Thyroid gland (tissue), 4 donors: ENCODE results near the gene IFNLR1. TPM values are rescaled to one million over a fixed set of nuclear protein-coding genes. Genes with fewer than 3 reads are reported as not detected.

ENCODE experiments used
- DNase-seq, 2 donors: peaks; one replicate each; pipeline ENCODE4 v3.0.0-alpha.2; 2019
- H3K27ac ChIP-seq, 3 donors: fragments of 200-600 bp; sonication (generic); 1 replicate in 2 of 3; 2 replicates in 1 of 3; pipeline ENCODE4 v1.5.1; 2016 to 2019; ENCODE audit warnings: mild to moderate bottlenecking in 1 of 3, moderate library complexity in 1 of 3
- H3K27me3 ChIP-seq: fragments of 200-600 bp; sonication (generic); one replicate; pipeline ENCODE4 v1.5.1; 2019
- H3K36me3 ChIP-seq, 2 donors: fragments of 200-600 bp; sonication (generic); one replicate each; pipeline ENCODE4 v1.5.1; 2016 to 2019
- H3K4me1 ChIP-seq, 2 donors: fragments of 200-600 bp; sonication (generic); one replicate each; pipeline ENCODE4 v1.5.1; 2017 to 2019
- H3K4me3 ChIP-seq, 3 donors: fragments of 200-600 bp; sonication (generic); replicated peaks in 1 of 3; 1 replicate in 2 of 3; 2 replicates in 1 of 3; pipeline ENCODE4 v1.5.1; 2016; ENCODE audit warnings: mild to moderate bottlenecking in 1 of 3
- H3K9me3 ChIP-seq: fragments of 200-600 bp; sonication (generic); one replicate; pipeline ENCODE4 v1.5.1; 2017
- CTCF ChIP-seq, 6 experiments: fragments of 200-600 bp in 3 of 6; fragments of 450-650 bp in 3 of 6; sonication (generic) in 3 of 6; IDR thresholded peaks; one replicate each; pipeline ENCODE4 v1.5.1; 2016 to 2019; ENCODE audit warnings: antibody characterized with exemption in 6 of 6, mild to moderate bottlenecking in 2 of 6, inconsistent platforms in 1 of 6, moderate library complexity in 1 of 6
- POLR2A ChIP-seq, 2 donors: fragments of 450-650 bp; IDR thresholded peaks; one replicate each; pipeline ENCODE4 v1.6.1; 2017; ENCODE audit warnings: antibody characterized with exemption in 2 of 2, mild to moderate bottlenecking in 2 of 2, moderate library complexity in 1 of 2
- WGBS, 2 donors: methylation state at CpG; one replicate each; pipeline ENCODE4 v1.1.5; 2017; 5-methylcytosine and 5-hydroxymethylcytosine counted together
- intact Hi-C: fragments of 100-400 bp; cut with DNase I; formaldehyde crosslinking; loops from one replicate; pipeline ENCODE4 v1.15.1; 2023
- total RNA-seq, 4 donors: library from RNA; depleted of rRNA; stranded (reverse); fragments of >200 nt; gene quantifications; one replicate each; pipeline ENCODE4 v1.2.3, GENCODE V29; 2016

IFNLR1 gene
- total RNA-seq, 4 donors from 2014 or later: 4.7 to 9.3 (median 6.1) TPM

- H3K4me1 ChIP-seq: peaks cover 8 to 15% of the 10 kb centered on the region in 2 donors
- H3K27me3 ChIP-seq: no peaks in the 10 kb centered on the region
- DNase-seq: peak; percentile 91 to 92
- no peak overlapping the region for H3K4me3 ChIP-seq
- peaks cover 3 to 5% of the 10 kb centered on the region in 2 donors for H3K36me3 ChIP-seq
- H3K27ac ChIP-seq: no peak overlapping the region
- 26 to 38% methylated on average over 6 to 11 of the region's 11 CpGs for WGBS, 2 donors
- TF ChIP-seq CTCF (IDR thresholded peaks at IDR 0.05) (peak in 3 of 6 experiments; percentile 12 to 20 (median 16)), POLR2A (IDR thresholded peaks at IDR 0.05) (no peak)
- intact Hi-C loops: no loop called here
- no peaks in the 10 kb centered on the region for H3K9me3 ChIP-seq
Observed at GRCh38 chr1:24155011-24155782, 31.9 kb downstream of the IFNLR1 start.

- TF ChIP-seq POLR2A (IDR thresholded peaks at IDR 0.05) (no peak), CTCF (IDR thresholded peaks at IDR 0.05) (no peak)
- DNase-seq: no peak
- no peaks in the 10 kb centered on the region for H3K27me3 ChIP-seq
- no peaks in the 10 kb centered on the region for H3K9me3 ChIP-seq
- H3K36me3 ChIP-seq: peaks cover 3 to 5% of the 10 kb centered on the region in 2 donors
- 78% methylated on average over 8 of the region's 8 CpGs for WGBS, 2 donors
- no peak overlapping the region for H3K4me3 ChIP-seq
- no peak overlapping the region for H3K27ac ChIP-seq
- peaks cover 8 to 15% of the 10 kb centered on the region in 2 donors for H3K4me1 ChIP-seq
- intact Hi-C loops: no loop called here
Observed at GRCh38 chr1:24154215-24154614, 32.9 kb downstream of the IFNLR1 start.

- Histone ChIP-seq H3K9me3 (no peaks in the 10 kb centered on the region), H3K4me3 (no peak overlapping the region), H3K36me3 (peaks cover 3 to 5% of the 10 kb centered on the region in 2 donors), H3K27ac (no peak overlapping the region), H3K27me3 (no peaks in the 10 kb centered on the region), H3K4me1 (peaks cover 8 to 15% of the 10 kb centered on the region in 2 donors)
- intact Hi-C loops: no loop called here
- TF ChIP-seq POLR2A (IDR thresholded peaks at IDR 0.05) (no peak), CTCF (IDR thresholded peaks at IDR 0.05) (no peak)
- DNase-seq: no peak
- WGBS, 2 donors: 86 to 91% methylated on average over 6 to 10 of the region's 10 CpGs
Observed at GRCh38 chr1:24152631-24153494, 34.2 kb downstream of the IFNLR1 start.

- Histone ChIP-seq H3K27me3 (no peaks in the 10 kb centered on the region), H3K27ac (peak overlapping the region in 2 of 3 donors; percentile 25 to 63), H3K4me1 (peaks cover 8 to 15% of the 10 kb centered on the region in 2 donors), H3K4me3 (no peak overlapping the region), H3K36me3 (no peaks in the 10 kb centered on the region), H3K9me3 (no peaks in the 10 kb centered on the region)
- peak; percentile 71 to 72 for DNase-seq
- no peak for TF ChIP-seq POLR2A (IDR thresholded peaks at IDR 0.05)
- no peak for TF ChIP-seq CTCF (IDR thresholded peaks at IDR 0.05)
- 3 to 13% methylated on average over 12 of the region's 12 CpGs for WGBS, 2 donors
- intact Hi-C loops: no loop called here
Observed at GRCh38 chr1:24151175-24151533, 35.9 kb downstream of the IFNLR1 start.
